ENCODE data around the gene NFKBIL1.

Gene NFKBIL1

GRCh38 chr6:31576897-31577578 lies 29.6 kb downstream of the NFKBIL1 start:
- in situ Hi-C loops (cut with MboI; ENCODE audit: low sequenced_read_pairs, unreplicated experiment): no loop called here
- no peak for TF ChIP-seq CTCF (IDR thresholded peaks at IDR 0.05; ENCODE audit: borderline replicate concordance, control extremely low read depth, extremely low read depth, insufficient read depth, missing control alignments)

GRCh38 chr6:31577579-31577966 lies 30.2 kb downstream of the NFKBIL1 start:
- DNase-seq (ENCODE audit: low spot score): no peak
- TF ChIP-seq CTCF (IDR thresholded peaks at IDR 0.05; ENCODE audit: borderline replicate concordance, control extremely low read depth, extremely low read depth, insufficient read depth, missing control alignments): no peak
- in situ Hi-C loops (cut with MboI; ENCODE audit: low sequenced_read_pairs, unreplicated experiment): no loop called here

More at GRCh38 chr6:31576897-31577578, 29.6 kb downstream of the NFKBIL1 start:
- DNase-seq (ENCODE audit: low spot score): no peak

- DNase-seq (ENCODE audit: low spot score): no peak
- in situ Hi-C loops (cut with MboI; ENCODE audit: low sequenced_read_pairs, unreplicated experiment): no loop called here
- TF ChIP-seq CTCF (IDR thresholded peaks at IDR 0.05; ENCODE audit: borderline replicate concordance, control extremely low read depth, extremely low read depth, insufficient read depth, missing control alignments): no peak
These were observed 31.0 kb downstream of the NFKBIL1 start for GRCh38 chr6:31578184-31579118.

GRCh38 chr6:31579119-31579505 lies 31.7 kb downstream of the NFKBIL1 start:
- in situ Hi-C loops (cut with MboI; ENCODE audit: low sequenced_read_pairs, unreplicated experiment): no loop called here
- no peak for TF ChIP-seq CTCF (IDR thresholded peaks at IDR 0.05; ENCODE audit: borderline replicate concordance, control extremely low read depth, extremely low read depth, insufficient read depth, missing control alignments)
- no peak for DNase-seq (ENCODE audit: low spot score)

- TF ChIP-seq CTCF (IDR thresholded peaks at IDR 0.05; ENCODE audit: borderline replicate concordance, control extremely low read depth, extremely low read depth, insufficient read depth, missing control alignments): no peak
- no peak for DNase-seq (ENCODE audit: low spot score)
- in situ Hi-C loops (cut with MboI; ENCODE audit: low sequenced_read_pairs, unreplicated experiment): no loop called here
These were observed 32.4 kb downstream of the NFKBIL1 start for GRCh38 chr6:31579546-31580437.

- TF ChIP-seq CTCF (IDR thresholded peaks at IDR 0.05; ENCODE audit: borderline replicate concordance, control extremely low read depth, extremely low read depth, insufficient read depth, missing control alignments): no peak
- DNase-seq (ENCODE audit: low spot score): no peak
- in situ Hi-C loops (cut with MboI; ENCODE audit: low sequenced_read_pairs, unreplicated experiment): no loop called here
These were observed 33.0 kb downstream of the NFKBIL1 start for GRCh38 chr6:31580438-31580740.

Measured in GM13976 (cell line).